Type B pancreatic cell (in vitro differentiated cells): Measurements from ENCODE around the gene HS3ST1. TPM values are rescaled to one million over a fixed set of nuclear protein-coding genes. Genes with fewer than 3 reads are reported as not detected.
"Not testable (repeated sequence)": the region's sequence is repeated elsewhere in the genome, so short reads cannot be mapped to it uniquely, and the experiment has no call there.

ENCODE experiments used
- DNase-seq: peaks from one replicate; pipeline ENCODE4 v3.0.0; 2021; ENCODE audit warnings: mixed read lengths; ENCODE audit not compliant: unreplicated experiment; ENCODE audit errors: extremely low spot score
- H3K27ac Mint-ChIP-seq: 2 replicates; pipeline ENCODE4 v1.8.0; 2021; ENCODE audit warnings: mild to moderate bottlenecking, mixed read lengths
- H3K27me3 Mint-ChIP-seq: 2 replicates; pipeline ENCODE4 v1.8.0; 2021; ENCODE audit warnings: mixed read lengths
- H3K36me3 Mint-ChIP-seq: 2 replicates; pipeline ENCODE4 v1.8.0; 2021; ENCODE audit warnings: mixed read lengths
- H3K4me1 Mint-ChIP-seq: one replicate; pipeline ENCODE4 v1.8.0; 2021; ENCODE audit warnings: mixed read lengths; ENCODE audit not compliant: unreplicated experiment
- H3K4me3 Mint-ChIP-seq: 2 replicates; pipeline ENCODE4 v1.8.0; 2021; ENCODE audit warnings: mild to moderate bottlenecking, mixed read lengths
- H3K9me3 Mint-ChIP-seq: 2 replicates; pipeline ENCODE4 v1.8.0; 2021; ENCODE audit warnings: mixed read lengths
- CTCF ChIP-seq: fragments of 200-600 bp; sonication (generic); conservative IDR thresholded peaks from 2 replicates; pipeline ENCODE4 v1.5.0; 2021; ENCODE audit warnings: antibody characterized with exemption, mild to moderate bottlenecking
- total RNA-seq: library from RNA; stranded (reverse); gene quantifications from 2 replicates; pipeline ENCODE4 v1.2.1, GENCODE V29; 2021; ENCODE audit warnings: low replicate concordance

The HS3ST1 gene
- total RNA-seq, 1 donor from 2014 or later: 2.5 TPM

GRCh38 chr4:11397146-11397545 lies 31.5 kb downstream of the HS3ST1 start:
- Mint-ChIP-seq H3K27me3 (no peaks in the 10 kb centered on the region), H3K4me3 (no peak overlapping the region), H3K4me1 (peaks cover 14% of the 10 kb centered on the region), H3K9me3 (no peaks in the 10 kb centered on the region), H3K27ac (no peak overlapping the region), H3K36me3 (peaks cover 8% of the 10 kb centered on the region)
- TF ChIP-seq CTCF: no peak
- DNase-seq: no peak

GRCh38 chr4:11393551-11393950 lies 35.1 kb downstream of the HS3ST1 start:
- no peak for TF ChIP-seq CTCF
- Mint-ChIP-seq H3K4me1 (peaks cover 19% of the 10 kb centered on the region), H3K27ac (no peak overlapping the region), H3K27me3 (no peaks in the 10 kb centered on the region), H3K9me3 (no peaks in the 10 kb centered on the region), H3K4me3 (no peak overlapping the region), H3K36me3 (peaks cover 8% of the 10 kb centered on the region)
- no peak for DNase-seq

- H3K4me3 Mint-ChIP-seq, H3K9me3 Mint-ChIP-seq, DNase-seq, H3K27ac Mint-ChIP-seq, H3K36me3 Mint-ChIP-seq, H3K27me3 Mint-ChIP-seq, H3K4me1 Mint-ChIP-seq: not testable (repeated sequence)
Measured at GRCh38 chr4:11384072-11384471, 44.6 kb downstream of the HS3ST1 start.

- no peak for TF ChIP-seq CTCF
- DNase-seq: no peak
- Mint-ChIP-seq H3K9me3 (peaks cover 4% of the 10 kb centered on the region), H3K36me3 (no peaks in the 10 kb centered on the region), H3K4me1 (no peaks in the 10 kb centered on the region), H3K27ac (no peak overlapping the region), H3K27me3 (no peaks in the 10 kb centered on the region), H3K4me3 (no peak overlapping the region)
Measured at GRCh38 chr4:11376571-11376970, 52.1 kb downstream of the HS3ST1 start.

- Mint-ChIP-seq H3K27ac (no peak overlapping the region), H3K4me3 (no peak overlapping the region), H3K9me3 (peaks cover 4% of the 10 kb centered on the region), H3K4me1 (no peaks in the 10 kb centered on the region), H3K27me3 (no peaks in the 10 kb centered on the region), H3K36me3 (no peaks in the 10 kb centered on the region)
- DNase-seq: no peak
- no peak for TF ChIP-seq CTCF
Measured at GRCh38 chr4:11376146-11376545, 52.5 kb downstream of the HS3ST1 start.

- no peak for DNase-seq
- no peaks in the 10 kb centered on the region for H3K36me3 Mint-ChIP-seq
- peaks cover 4% of the 10 kb centered on the region for H3K27me3 Mint-ChIP-seq
- no peak for TF ChIP-seq CTCF
- H3K4me3 Mint-ChIP-seq: no peak overlapping the region
- peaks cover 4% of the 10 kb centered on the region for H3K4me1 Mint-ChIP-seq
- H3K27ac Mint-ChIP-seq: no peak overlapping the region
- H3K9me3 Mint-ChIP-seq: no peaks in the 10 kb centered on the region
Measured at GRCh38 chr4:11368701-11369115, 60.0 kb downstream of the HS3ST1 start.
